Measurements from ENCODE around the gene SELENOO. TPM values are rescaled to one million over a fixed set of nuclear protein-coding genes. Genes with fewer than 3 reads are reported as not detected.

Gene SELENOO
- total and polyA plus RNA-seq, 2 of the 13 experiments (the other 11 are each of a cell fraction or from before 2014, with no cell fraction given), result 14.4 to 19.0 TPM

DNA sequence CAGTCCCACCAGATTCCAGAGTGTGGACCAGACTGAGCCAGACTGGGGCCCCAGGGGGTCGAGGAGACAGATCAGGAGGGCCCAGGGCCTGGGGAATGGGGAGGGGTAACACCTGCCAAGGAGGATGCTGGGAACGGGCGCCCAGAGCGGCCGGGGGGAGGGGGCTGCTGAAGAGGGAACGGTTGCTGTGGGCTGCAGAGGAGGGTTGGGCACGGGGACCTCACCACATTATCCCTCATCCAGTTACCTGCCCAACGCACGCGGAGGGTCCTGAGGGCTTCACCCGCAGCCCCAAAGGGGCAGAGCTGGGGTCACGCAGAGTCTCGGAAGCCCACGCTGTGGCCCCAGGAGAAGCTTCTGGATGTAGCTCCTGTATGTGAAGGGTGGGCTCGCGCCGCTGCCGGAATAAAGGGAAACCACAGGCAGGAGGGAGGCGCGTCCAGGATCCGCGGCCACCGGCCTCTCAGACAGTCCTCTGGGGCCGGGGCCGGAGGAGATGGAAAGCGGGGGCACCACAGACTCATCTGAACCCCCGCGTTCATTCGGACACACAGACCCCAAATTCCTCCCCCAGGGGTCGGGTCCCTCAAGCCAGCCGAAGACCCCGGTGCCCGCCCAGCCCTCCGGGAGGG, 866 bp upstream of the SELENOO start:
- H3K4me3 ChIP-seq (replicated peaks in 1 of 3; ENCODE audit: insufficient read depth in 1 of 3, low read depth in 2 of 3, low read length in 3 of 3), result peak overlapping the region; percentile 70 to 91 (median 88); a peak in 5 of 6 replicates
- BruUV-seq (replicated peaks), result no TSS peak
- WGBS (ENCODE audit: low lambda C conversion rate), result 40% methylated on average over 18 of the region's 34 CpGs
- no peaks in the 10 kb centered on the region for H3K27me3 ChIP-seq (ENCODE audit: control insufficient read depth in 1 of 2, insufficient read depth in 2 of 2, low read length in 2 of 2)
- peak overlapping the region; percentile 67 for H3K9ac ChIP-seq (ENCODE audit: insufficient read depth, low read depth, low read length)
- no peak overlapping the region for H2AFZ ChIP-seq (ENCODE audit: low read length)
- no peaks in the 10 kb centered on the region for H3K9me3 ChIP-seq (ENCODE audit: low read length)
- in situ Hi-C loops (cut with HindIII; ENCODE audit: extremely low pct_ligation_motif_present, low pct_unique_long_range_greater_than_20kb), result no loop called here
- peak overlapping the region; percentile 80 for H3K4me2 ChIP-seq (ENCODE audit: low read depth, low read length)
- FAIRE-seq (no peak), DNase-seq (ENCODE audit: low spot score) (no peak), ATAC-seq (peak; percentile 36)
- peaks cover 5 to 8% of the 10 kb centered on the region in 2 experiments; a peak in 3 of 5 replicates for H3K36me3 ChIP-seq (replicated peaks in 1 of 2; ENCODE audit: control insufficient read depth in 1 of 2, insufficient read depth in 2 of 2, low read length in 2 of 2)
- peaks cover 11% of the 10 kb centered on the region for H4K20me1 ChIP-seq (ENCODE audit: insufficient read depth, low read length)
- peak overlapping the region; percentile 27 for H3K27ac ChIP-seq (ENCODE audit: extremely low read length, insufficient read depth, low read length)
- intact Hi-C loops (cut with micrococcal nuclease; ENCODE audit: unreplicated experiment), result no loop called here
- CTCF ChIA-PET (ENCODE audit: low intra/inter-chr PET ratio, low total read pairs), result no interaction called here
- peaks cover 33% of the 10 kb centered on the region for H3K4me1 ChIP-seq (ENCODE audit: insufficient read depth, low read length)
- peaks cover 14% of the 10 kb centered on the region for H3K79me2 ChIP-seq (ENCODE audit: insufficient read depth, low read length)
- POLR2A ChIA-PET, result no interaction called here
- TF ChIP-seq ZNF136 (CRISPR knock-in tag; IDR thresholded peaks at IDR 0.05; ENCODE audit: low read depth) (no peak), PRPF4 (IDR thresholded peaks at IDR 0.05; ENCODE audit: low read depth, low read length, poor library complexity, severe bottlenecking) (no peak), DMAP1 (CRISPR knock-in tag; IDR thresholded peaks at IDR 0.05) (no peak), MXD4 (CRISPR knock-in tag; IDR thresholded peaks at IDR 0.05) (no peak), MATR3 (CRISPR knock-in tag; IDR thresholded peaks at IDR 0.05) (no peak), CSRNP1 (CRISPR knock-in tag; IDR thresholded peaks at IDR 0.05) (0 out of 2 replicates have a peak, but pooled peaks have one; percentile 7), TBL1XR1 (IDR thresholded peaks at IDR 0.05; ENCODE audit: borderline replicate concordance, low read length, partially characterized antibody) (no peak), YEATS4 (CRISPR knock-in tag; IDR thresholded peaks at IDR 0.05; ENCODE audit: borderline replicate concordance) (no peak; the same call in 1 of the 2 replicates), ZXDC (CRISPR knock-in tag; IDR thresholded peaks at IDR 0.05) (no peak), PBX3 (CRISPR knock-in tag; IDR thresholded peaks at IDR 0.05; ENCODE audit: borderline replicate concordance) (no peak), THYN1 (CRISPR knock-in tag; IDR thresholded peaks at IDR 0.05; ENCODE audit: borderline replicate concordance, low read depth) (no peak), U2AF2 (IDR thresholded peaks at IDR 0.05; ENCODE audit: low read depth, low read length) (no peak), SIX1 (CRISPR knock-in tag; IDR thresholded peaks at IDR 0.05; ENCODE audit: borderline replicate concordance) (no peak), MAFK (conservative IDR thresholded peaks at IDR 0.05 in 1 of 2, IDR thresholded peaks at IDR 0.05 in 1 of 2; ENCODE audit: low read length in 2 of 2) (no peak), SAP130 (CRISPR knock-in tag; IDR thresholded peaks at IDR 0.05; ENCODE audit: low read depth) (no peak), ZNF766 (CRISPR knock-in tag; IDR thresholded peaks at IDR 0.05; ENCODE audit: borderline replicate concordance) (peak; percentile 8; the same call in 1 of the 2 replicates), ZNF619 (CRISPR knock-in tag; IDR thresholded peaks at IDR 0.05) (no peak)

Data from HepG2 (cell line).